ENCODE measurements around the gene EPN2.
"Not testable (repeated sequence)": the region's sequence is repeated elsewhere in the genome, so short reads cannot be mapped to it uniquely, and the experiment has no call there.

DNA sequence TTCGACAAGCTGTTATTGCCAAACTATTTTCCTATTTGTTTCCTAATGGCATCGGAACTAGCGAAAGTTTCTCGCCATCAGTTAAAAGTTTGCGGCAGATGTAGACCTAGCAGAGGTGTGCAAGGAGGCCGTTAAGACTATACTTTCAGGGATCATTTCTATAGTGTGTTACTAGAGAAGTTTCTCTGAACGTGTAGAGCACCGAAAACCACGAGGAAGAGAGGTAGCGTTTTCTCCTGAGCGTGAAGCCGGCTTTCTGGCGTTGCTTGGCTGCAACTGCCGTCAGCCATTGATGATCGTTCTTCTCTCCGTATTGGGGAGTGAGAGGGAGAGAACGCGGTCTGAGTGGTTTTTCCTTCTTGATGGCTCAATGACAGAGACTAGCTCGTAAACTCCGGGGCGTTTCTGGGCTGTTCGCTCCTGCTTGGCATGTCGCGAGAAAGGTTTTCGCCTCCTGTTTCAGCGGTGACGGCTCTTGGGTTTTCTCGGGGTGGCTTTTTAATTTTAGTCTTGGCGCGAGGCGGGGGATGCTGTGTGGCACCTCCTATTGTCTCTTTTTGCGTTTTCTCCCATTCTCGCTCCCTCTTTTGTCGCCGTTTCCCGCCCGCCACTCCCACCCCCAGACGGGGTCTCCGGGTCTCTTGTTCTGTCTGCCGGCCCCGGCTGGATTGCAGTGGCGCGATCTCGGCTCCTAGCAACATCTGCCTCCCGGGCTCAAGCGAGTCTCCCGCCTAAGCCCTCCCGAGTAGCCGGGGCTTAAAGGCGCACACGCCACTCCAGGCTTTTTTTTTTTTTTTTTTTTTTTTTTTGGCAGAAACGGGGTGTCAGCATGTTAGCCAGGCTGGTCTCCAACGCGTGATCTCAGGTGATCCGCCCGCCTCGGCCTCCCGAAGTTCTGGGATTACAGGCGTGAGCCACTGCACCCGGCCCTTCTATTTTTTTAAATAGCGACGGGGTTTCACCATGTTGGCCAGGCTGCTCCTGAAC lies 49.0 kb upstream of the EPN2 start:
- not testable (repeated sequence) for TF ChIP-seq EZH2phosphoT487 (IDR thresholded peaks at IDR 0.05; ENCODE audit: unreplicated experiment); EZH2 (IDR thresholded peaks at IDR 0.05; ENCODE audit: low read depth, unreplicated experiment)
- TF ChIP-seq, protein P1, sequence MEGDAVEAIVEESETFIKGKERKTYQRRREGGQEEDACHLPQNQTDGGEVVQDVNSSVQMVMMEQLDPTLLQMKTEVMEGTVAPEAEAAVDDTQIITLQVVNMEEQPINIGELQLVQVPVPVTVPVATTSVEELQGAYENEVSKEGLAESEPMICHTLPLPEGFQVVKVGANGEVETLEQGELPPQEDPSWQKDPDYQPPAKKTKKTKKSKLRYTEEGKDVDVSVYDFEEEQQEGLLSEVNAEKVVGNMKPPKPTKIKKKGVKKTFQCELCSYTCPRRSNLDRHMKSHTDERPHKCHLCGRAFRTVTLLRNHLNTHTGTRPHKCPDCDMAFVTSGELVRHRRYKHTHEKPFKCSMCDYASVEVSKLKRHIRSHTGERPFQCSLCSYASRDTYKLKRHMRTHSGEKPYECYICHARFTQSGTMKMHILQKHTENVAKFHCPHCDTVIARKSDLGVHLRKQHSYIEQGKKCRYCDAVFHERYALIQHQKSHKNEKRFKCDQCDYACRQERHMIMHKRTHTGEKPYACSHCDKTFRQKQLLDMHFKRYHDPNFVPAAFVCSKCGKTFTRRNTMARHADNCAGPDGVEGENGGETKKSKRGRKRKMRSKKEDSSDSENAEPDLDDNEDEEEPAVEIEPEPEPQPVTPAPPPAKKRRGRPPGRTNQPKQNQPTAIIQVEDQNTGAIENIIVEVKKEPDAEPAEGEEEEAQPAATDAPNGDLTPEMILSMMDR (conservative IDR thresholded peaks at IDR 0.05; ENCODE audit: low read depth in 2 of 2) = not testable (repeated sequence)
- TF ChIP-seq POLR2AphosphoS5 (IDR thresholded peaks at IDR 0.05; ENCODE audit: low read depth) = peak; percentile 62
